Stimulated activated CD8-positive, alpha-beta memory T cell treated with anti-CD3 and anti-CD28 coated beads, Interleukin-7, amount 100 ng/mL, for 48 hours (primary cell): ENCODE data around the gene EXOSC2.

Experiments
- DNase-seq, 2 donors: peaks; one replicate each; pipeline ENCODE4 v3.0.0-alpha.2; 2020; ENCODE audit warnings: low read depth in 1 of 2; ENCODE audit errors: extremely low read depth in 1 of 2

Gene EXOSC2

DNA sequence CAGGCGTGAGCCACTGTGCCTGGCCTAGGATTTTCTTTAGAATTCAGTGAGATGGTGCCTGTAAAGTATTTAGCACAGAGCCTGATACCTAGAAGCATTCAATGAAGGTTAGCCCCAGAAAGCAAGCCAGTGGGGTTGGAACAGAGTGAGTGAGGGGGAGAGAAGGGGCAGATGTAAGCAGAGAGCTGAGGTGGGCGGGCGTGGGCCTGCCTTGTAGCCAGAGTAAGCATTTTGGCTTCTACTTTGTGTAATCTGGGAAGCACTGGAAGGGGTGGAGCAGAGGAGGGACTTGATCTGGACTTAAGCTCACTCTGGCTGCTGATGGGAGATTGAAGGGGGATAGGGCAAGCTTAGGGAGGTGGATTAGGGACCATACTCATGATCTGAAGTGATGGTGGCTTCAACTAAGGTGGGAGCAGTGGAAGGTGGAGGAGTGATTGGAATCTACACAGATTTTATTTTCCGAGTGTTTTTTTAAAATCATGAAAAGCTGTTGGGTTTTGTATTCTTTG is 2.6 kb downstream of the EXOSC2 start:
- DNase-seq = no peak

DNA sequence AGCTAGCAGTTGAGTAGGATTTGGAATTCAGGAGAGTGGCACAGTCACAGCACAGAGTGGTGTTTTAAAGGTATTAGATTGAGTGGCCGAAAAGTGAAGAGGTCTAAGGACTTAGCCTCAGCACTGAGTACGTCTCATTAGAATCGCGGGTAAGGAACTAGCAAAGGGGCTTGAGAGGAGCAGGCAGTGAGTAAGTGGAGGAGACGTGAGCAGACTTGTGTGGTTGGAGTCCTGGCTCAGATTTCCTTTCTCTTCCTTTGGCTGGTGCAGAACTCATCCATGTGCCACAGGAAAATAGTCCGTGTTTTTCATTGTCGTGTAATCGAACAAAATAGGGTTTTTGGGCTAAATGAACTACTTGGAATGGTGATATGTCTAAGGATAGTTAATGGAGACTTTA is 3.4 kb downstream of the EXOSC2 start:
- no peak for DNase-seq

DNA sequence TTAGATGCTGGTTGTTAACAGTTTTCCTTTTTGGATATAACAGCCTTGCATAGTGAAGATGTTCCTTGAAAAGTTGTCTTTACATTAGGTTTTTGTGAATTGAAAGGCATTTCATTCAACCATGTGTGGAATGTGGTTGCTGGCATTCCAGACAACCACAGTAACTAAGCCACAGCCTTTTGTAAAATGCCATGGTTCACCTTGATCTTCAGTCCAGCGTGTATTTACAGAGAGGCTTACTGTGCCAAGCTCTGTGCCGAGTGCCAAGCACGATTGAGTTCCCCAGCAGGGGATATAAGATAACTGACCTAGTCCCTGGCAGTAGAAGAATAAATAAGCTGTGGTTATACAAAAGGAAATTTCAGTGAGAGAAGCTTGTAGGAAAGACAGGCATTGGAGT is 4.9 kb downstream of the EXOSC2 start:
- no peak for DNase-seq

DNA sequence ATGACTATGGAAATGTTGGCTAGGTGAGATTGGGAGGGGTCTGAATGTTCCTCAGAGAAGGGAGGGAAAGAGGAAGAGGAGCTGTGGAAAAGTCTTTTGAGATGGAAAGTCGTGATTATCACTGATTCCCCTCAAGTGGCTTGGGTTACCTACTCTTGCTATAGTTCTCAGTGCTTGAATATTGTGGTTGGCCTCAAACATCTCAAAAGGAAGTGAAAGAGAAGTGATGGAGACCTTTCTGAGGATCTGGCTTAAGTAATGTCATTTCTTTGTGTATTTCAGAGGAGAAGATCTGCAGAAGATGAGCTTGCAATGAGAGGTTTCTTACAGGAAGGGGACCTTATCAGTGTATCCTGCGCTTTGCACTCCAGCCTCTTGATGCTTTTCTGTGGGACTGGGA is 5.5 kb downstream of the EXOSC2 start:
- no peak for DNase-seq

DNA sequence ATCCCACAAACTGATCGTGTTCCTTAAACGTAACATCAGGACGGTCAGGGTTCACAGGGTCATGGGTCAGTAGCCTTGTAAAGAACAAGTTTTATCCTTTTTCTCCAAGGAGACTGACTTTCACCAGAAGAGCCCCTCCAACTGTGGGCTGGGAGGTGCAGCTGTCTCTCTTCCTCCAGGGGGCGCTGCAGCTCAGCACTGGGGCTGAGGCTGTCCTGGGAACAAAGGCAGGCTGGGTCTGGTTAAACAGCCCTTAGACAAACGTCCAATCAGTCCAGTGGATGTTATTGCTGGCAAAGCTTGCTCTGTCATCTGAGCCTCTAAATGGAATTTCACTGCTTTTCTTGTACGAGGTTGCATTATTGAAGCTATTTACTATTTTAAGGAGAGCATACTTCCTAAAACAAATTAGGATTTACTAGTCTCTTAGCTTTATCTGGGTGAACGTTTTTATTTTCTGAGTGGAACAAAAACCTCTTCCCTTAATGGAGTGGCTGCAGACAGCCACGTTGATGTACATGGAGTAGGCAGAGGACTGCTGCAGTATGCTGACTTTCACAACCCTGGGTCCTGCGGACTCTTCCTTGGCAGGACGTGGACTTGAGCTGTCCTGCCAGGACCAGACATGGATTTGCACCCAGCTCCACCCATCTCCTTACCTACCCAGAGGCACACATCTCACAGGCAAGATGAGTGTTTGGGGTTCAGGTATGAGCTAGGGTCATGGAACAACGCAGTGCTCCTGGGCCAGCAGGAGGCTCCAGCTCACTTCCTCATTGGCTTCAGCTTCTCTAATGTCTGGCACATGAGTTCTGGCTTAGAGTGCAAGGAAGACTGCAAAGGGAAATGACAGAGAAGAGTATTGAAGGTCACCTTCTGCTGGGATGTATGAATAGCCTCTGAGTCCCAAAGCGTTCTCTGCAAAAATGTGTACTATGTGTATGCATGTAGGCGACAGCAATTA is 7.8 kb downstream of the EXOSC2 start:
- no peak for DNase-seq

DNA sequence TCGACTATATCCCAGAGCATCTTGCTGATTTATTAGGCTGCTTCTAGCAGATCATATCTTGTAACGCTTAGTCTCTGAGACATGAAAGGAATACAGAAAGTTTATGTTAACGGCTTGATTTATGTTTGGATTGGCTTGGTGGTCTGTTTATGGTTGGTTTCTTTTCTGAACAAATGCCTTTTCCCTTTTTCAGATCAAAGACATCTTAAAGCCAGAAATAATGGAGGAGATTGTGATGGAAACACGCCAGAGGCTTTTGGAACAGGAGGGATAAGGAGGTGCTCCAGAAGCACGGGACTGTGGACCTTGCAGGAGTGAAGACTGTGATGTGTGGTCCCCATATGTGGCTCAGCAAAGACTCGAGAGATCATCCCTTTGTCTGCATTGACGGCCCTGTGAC is 9.9 kb downstream of the EXOSC2 start:
- DNase-seq = no peak

DNA sequence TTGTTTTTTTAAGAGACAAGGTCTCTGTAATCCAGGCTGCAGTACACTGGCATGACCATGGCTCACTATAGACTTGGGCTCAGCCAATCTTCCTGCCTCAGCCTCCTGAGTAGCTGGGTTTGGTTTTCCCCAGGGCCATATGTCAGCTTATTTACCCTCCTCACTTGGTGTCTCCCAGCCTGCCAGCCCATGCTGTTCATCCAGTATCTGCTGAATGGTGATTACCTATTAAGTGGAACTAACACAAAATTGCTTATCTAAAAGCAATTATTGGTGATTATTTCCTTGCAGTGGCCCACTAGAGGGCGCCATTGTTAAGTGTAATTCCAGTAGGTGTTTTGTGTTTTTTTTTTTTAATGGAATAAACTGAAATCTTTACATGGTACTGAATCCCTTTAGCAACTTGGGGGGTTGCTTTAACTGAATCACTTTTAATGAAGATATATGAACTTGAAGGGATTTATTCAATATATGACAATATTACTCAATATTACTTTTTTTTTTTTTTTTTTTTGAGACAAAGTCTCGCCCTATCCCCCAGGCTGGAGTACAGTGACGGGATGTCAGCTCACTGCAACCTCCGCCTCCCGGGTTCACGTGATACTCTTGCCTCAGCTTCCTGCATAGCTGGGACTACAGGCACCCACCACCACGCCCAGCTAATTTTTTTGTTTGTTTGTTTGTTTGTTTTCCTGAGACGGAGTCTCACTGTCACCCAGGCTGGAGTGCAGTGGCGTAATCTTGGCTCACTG is 13.8 kb downstream of the EXOSC2 start:
- peak in 1 of 2 donors; percentile 27 for DNase-seq

DNA sequence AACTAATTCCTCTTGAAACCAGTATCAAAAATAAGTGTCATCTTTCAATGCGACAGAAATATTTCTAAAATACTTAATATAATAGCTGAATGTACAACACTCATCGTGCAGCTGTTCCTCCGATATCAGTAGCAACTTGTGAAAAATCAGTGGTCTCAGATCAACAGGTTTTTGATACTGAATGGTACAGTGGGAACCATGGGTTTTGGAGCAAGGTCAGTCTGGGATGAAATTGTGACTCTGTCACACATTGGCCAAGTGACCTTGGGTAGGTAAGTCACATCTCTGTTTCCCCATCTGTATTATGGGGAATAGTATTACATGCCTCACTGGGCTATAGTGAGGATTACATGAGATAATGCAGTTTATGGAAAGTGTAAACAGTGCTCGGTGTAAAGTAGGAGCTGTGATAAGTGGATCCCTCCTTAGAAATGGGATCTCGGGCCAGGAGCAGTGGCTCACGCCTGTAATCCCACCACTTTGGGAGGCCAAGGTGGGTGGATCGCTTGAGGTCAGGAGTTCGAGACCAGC is 17.3 kb downstream of the EXOSC2 start:
- no peak for DNase-seq

DNA sequence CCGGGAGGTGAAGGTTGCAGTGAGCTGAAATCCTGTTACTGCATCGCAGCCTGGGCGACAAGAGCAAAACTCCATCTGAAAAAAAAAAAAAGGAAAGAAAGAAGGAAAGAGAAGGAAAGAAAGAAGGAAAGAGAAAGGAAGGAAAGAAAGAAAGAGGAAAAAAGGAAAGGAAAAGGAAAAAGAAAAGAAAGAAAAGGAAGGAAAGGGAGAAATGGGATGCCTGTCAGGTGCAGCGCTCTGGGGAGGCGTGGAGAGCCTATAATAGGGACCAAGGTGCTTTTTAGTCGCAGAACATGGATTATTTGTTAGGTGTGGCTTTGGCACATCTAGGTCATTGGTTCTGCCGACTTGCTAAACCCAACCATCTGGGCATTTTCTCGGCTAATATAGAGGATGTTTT is 17.9 kb downstream of the EXOSC2 start:
- no peak for DNase-seq

DNA sequence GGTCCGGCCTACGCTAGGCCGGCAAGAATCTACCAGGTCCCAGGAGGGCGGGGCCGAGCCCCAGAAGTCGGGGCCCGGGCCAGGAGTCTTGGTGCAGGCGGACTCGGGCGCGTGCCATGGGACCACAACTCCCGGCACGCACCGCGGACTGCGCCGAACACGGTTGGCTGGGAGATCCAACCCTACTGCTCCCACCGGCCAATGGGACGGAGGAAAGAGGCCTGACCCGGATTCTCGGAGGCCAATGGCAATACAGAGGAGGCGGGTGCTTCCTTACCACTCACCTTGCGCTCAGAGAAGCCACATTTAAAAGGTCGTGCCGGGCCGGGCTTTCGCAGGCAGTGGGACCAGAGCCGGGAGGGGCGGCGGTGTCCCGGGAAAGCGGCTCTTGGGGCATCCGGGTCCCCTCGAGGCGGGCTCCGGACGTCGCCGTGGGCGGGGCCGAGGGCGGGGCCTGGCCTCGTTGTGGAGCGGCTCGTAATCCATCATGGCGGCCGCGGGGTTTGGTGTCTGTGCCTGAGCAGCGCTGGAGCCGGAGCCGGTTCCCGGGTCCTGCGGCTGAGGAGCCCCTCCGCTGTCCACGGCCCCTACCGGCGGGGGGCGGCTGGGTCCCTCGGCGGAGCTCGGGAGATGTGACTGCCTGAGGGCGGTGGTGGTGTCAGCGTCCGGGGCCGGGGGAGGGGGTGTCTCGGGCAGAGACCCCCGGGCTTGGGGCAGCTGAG is 19.1 kb downstream of the EXOSC2 start:
- peak; percentile 90 to 96 for DNase-seq

DNA sequence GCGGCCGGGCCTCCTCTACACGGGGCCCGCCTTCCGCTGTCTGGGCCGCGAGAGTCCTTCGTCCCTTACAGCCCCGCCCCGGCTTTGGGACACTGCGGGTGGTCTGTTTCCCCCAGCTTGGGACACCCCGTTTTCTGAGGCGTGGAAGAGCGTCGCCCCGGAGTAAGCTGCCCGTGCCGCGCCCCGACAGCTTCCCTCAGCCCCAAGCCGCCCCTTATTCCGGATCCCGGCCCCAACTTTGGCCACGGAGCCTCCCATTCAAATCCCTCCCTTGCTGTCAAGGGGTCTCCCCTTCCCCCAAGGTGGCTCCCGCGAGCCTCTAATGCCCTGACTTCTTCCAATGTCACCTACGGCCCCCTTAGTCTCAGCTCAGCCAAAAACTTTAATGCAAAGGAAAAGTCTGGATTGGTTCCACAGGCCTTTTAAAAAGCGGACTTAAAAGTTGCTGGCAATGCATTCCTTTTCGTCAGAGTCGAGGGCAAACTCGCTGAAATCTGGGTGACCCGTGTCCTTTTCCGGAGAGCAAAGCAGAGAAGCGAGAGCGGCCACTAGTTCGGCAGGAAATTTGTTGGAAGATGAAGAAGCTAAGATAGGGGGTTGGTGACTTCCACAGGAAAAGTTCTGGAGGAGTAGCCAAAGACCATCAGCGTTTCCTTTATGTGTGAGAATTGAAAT is 19.8 kb downstream of the EXOSC2 start:
- DNase-seq = no peak

DNA sequence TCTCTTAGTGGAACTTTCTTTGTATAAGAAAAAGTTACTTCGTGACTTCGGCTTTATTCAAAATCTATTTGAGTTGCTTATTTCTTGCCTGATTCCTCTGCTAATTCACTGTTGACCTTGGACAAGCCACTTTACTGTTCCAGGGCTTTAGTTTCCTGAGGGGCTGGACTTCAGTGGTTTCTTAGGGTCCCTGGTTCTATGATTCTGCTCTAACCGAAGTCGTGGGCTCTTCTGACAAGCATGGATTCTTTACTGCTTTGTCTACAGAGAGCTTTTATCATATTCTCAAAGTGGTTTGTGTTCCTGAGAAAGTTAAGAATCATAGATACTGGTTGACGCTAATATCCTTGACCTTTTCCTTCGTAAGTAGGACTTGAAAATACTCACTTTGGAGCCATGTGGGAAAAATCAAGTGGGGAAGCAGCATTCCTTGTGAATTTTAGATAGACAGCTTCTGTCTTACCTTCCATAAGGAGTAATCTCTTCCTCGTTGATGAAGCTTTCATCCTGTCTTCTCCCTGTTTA is 21.1 kb downstream of the EXOSC2 start:
- DNase-seq = no peak

DNA sequence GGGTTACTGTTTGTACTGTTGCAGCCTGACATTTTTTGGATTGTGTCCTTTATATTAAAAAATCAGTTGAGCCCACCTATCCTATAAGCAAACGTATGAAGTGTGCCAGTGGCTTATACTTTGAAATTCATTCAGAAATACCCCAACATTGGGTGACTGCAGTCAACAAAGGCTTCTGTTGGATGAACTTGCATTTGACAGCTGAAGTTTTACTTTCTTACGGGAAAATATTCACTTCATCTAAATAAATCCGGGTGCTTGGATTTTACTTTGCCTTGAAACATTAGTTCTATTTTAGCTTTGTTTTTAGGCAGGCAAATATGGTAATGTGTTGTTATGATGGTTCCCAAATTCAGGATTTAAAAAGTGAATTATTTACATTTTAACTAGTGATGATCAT is 21.7 kb downstream of the EXOSC2 start:
- no peak for DNase-seq

DNA sequence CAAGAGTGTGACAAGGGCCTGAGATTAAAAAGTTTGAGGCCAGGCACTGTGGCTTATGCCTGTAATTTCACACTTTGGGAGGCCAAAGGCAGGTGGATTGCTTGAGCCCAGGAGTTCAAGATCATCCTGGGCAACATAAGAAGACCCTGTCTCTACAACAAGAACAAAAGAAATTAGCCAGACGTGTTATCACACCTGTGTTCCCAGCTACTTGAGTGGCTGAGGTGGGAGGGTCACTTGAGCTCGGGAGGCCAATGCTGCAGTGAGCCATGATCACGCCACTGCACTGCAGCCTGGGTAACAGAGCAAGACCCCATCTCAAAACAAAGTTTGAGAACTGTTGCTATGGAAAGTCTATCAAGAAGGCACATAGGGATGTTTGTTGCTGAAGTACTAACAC is 25.0 kb downstream of the EXOSC2 start:
- DNase-seq = no peak

DNA sequence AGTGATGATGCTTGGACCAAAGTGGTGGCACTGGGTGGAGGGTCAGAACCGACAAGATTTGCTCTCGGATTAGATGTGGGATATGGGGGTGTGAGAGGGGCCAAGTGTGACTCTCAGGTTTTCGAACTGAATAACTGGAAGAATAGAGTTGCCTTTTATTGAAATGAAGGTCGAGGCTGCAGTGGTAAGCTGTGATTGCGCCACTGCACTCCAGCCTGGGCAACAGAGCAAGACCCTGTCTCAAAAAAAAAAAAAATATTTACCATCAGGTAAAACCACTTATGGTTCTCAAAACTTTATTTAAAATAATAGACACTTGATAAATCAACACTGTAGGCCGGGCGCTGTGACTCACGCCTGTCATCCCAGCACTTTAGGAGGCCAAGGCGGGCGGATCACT is 27.2 kb downstream of the EXOSC2 start:
- DNase-seq = no peak

DNA sequence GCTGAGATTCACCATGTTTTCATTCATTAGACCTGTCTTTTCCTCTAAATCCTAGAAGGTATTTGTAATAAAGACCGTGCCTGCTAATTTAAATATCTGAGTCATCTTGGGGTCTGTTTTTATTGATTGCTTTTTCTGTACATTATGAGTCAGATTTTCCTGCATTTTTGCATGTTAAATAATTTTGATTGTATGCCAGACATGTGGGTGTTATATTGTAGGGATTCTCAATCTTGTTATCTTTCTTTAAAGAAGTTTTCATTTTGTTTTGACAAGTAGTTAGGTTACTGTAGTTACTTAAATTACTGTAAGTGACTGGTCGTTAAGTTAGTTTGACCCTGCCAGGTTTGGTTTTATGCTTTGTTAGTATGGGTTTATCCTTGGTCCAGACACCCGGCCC is 35.1 kb downstream of the EXOSC2 start:
- no peak for DNase-seq

DNA sequence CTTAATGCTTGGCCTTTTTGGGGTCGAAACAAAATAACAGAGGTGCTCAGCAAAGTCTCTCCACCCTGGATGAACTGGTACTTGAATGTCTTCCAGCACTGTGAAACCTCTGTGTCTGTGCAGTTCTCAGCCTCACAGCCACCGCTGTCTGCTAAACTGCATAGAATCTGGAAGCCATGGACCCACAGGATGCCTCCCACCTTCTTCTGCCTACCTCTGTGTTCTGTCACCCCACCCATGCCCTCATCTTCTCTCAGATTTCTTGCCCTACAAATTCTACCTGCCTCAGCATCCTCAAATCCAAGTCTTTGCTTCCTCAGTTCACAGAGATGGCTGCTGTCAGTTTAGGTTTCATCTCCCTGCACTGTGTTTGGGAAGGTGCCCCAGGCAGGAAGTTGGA is 35.6 kb downstream of the EXOSC2 start:
- no peak for DNase-seq

DNA sequence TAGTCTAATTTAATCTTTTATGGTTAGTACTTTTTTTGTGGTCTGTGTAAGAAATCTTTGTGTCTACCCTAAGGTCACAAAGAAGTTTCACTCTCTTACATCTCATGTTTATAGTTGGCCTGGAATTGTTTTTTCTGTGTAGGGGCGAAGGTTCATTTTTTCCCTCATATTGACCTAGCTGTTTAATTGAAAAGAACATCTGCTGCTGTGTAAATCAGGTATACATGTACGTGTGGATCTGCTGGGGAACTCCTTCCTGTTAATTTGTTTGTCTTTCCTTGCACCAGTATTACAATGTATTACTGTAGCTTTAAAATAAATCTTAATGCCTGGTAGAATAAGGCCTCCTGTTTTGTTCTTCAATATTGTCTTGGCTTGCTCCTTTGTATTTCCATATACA is 37.8 kb downstream of the EXOSC2 start:
- DNase-seq = no peak

DNA sequence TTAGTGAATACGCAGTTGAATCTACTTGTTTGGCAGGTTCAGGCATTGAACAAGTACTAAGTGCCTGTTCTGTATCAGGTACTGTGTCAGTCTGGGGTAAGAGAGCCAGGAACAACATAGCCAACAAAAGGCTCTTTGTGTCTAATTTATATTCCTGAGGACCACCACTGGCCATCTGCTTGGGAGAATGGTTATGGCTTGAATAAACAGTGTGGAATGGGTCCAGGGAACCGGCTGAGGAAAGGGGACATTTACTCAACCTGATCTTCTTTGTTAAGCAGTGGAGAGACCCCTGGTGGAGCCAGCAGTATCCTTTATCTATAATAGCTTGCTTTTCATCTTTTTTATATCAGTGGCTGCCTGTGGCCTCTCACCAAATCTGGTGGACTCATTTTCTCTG is 38.6 kb downstream of the EXOSC2 start:
- no peak for DNase-seq

DNA sequence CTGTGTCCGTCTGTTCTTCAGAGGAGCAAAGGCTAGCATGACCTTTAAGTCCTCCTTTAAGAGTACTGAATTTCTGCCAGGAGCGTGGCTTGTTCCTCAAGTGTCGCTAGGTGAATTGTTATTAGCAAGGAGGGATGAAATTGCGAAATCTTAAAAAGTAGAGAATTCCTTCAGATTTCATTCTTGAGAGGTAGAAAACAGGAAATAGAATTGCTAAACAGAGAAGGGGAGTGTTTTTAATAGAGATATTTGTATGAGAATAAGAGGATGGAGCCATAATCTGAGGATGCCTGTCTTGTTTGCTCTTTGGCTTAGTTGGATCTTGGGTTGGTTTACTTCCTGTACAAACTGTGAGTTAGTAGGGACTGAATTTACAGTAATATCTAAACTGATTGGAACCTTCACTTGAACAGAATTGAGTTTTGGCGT is 39.2 kb downstream of the EXOSC2 start:
- DNase-seq = no peak
